ENCODE data around the gene TTYH3. TPM values are rescaled to one million over a fixed set of nuclear protein-coding genes. Genes with fewer than 3 reads are reported as not detected.

TTYH3 gene
- total and polyA plus RNA-seq, 7 experiments from 2014 or later: 0.53 to 115 (median 18.1) TPM

DNA sequence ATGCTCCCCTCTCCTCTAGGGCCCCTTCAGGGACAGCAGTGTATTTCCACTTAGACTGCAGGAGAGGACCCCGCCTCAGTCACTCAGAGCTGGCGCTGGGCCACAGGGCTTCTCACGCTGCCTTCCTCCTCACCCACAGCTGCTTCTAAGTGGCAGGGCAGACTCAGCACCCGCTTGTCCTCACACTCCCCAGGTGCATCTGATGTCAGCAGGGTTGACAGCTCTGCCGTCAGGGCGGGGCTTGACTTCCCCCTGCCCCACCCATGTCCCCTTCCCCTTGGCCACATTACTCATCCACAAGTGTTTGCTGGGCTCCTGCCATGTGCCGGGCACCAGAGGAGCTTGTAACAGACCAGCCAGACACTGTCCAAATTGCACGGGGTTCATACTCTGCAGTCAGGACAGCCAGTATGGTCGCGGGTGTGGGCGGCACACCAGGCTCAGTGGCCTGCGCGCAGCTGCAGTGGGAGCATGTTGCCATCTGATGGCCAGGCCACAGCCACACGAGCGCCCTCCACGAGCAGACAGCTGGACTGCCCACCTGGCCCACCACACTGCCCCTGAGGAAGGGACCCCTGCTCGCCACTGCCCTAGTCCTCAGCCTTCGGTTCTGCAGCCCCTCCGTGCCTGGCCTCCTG is 29.3 kb upstream of the TTYH3 start:
- Mint-ChIP-seq H3K4me1 (peaks cover 0 to 4% (median 0%) of the 10 kb centered on the region in 7 donors), H3K27ac (peak overlapping the region in 1 of 9 donors; percentile 20), H3K36me3 (peaks cover 0 to 14% (median 3%) of the 10 kb centered on the region in 5 donors), H3K27me3 (no peaks in the 10 kb centered on the region), H3K4me3 (no peak overlapping the region), H3K9me3 (peaks cover 0 to 2% (median 0%) of the 10 kb centered on the region in 11 donors)
- intact Hi-C loops (cut with micrococcal nuclease): no loop called here
- Histone ChIP-seq H3K27me3 (ENCODE audit: control insufficient read depth in 2 of 2, insufficient read depth in 2 of 2, low read length in 2 of 2) (no peaks in the 10 kb centered on the region), H3K27ac (ENCODE audit: low read depth, low read length) (no peak overlapping the region), H3K36me3 (ENCODE audit: control insufficient read depth in 2 of 3, insufficient read depth in 3 of 3, low read length in 3 of 3) (peaks cover 0 to 15% (median 0%) of the 10 kb centered on the region in 3 experiments), H3K4me1 (ENCODE audit: control insufficient read depth in 2 of 2, insufficient read depth in 2 of 2, low read length in 2 of 2) (no peaks in the 10 kb centered on the region), H3K4me3 (ENCODE audit: low read length) (no peak overlapping the region), H3K9me3 (ENCODE audit: control insufficient read depth in 2 of 3, low read length in 3 of 3) (no peaks in the 10 kb centered on the region)
- ATAC-seq (peak; percentile 47), DNase-seq (no peak)
- CTCF ChIA-PET: interaction anchor here (0.7 kb wide), 1 partner anchor 12 kb away, joined by 3 read pairs; no protein-coding TSS in a partner anchor
- POLR2A ChIA-PET: no interaction called here

DNA sequence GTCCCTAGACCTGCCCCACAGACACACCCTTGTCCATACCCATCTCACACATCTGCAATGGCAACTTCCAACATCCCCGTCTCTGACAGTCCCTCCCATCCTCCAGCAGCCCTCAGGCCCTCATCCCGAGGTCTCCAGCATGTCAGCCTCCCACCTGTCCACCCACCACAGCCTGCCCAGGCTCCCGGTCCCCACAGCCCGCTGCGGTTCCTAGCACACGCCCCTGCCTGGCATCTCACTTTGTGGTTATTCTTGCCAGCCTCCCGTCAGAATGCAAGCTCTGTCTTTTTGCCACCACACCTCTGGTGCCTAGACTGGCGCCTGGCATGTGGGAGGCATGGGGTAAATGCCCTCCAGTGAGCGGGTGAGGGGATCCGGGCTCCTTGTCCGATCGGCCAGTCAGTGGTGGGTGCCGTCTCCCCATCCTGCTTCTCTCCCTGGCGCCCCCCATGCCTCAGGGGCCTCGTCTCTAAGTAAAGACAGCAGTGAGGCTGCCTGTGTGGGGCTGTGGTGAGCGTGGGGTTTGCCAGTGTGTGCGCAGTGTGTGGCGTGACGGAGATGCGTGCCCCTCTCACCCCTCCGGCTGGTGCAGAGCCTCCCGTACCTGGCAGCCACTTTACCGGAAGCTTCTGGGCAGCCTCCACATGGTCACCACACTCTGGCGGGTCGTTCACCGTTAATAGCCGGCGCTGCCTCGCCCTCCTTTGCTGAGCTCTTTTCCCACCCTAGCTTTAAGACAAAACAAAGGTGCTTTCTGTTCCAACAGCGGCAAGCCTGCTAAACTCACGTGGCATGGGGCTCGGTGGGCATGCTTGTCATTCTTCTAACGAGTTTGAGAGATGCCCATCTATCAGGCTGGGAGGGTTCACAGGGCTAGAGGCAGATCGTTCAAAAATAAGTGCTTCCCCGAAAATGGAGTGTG is 28.5 kb upstream of the TTYH3 start:
- no peak for ATAC-seq
- no peaks in the 10 kb centered on the region for H3K4me1 ChIP-seq (ENCODE audit: control insufficient read depth in 2 of 2, insufficient read depth in 2 of 2, low read length in 2 of 2)
- DNase-seq: no peak
- no peak overlapping the region for H3K4me3 ChIP-seq (ENCODE audit: low read length)
- no peaks in the 10 kb centered on the region for H3K27me3 Mint-ChIP-seq
- H3K27me3 ChIP-seq (ENCODE audit: control insufficient read depth in 2 of 2, insufficient read depth in 2 of 2, low read length in 2 of 2): no peaks in the 10 kb centered on the region
- no peak overlapping the region for H3K27ac ChIP-seq (ENCODE audit: low read depth, low read length)
- H3K9me3 Mint-ChIP-seq: peaks cover 0 to 2% (median 0%) of the 10 kb centered on the region in 11 donors
- H3K4me3 Mint-ChIP-seq: no peak overlapping the region
- CTCF ChIA-PET: no interaction called here
- peaks cover 0 to 8% (median 3%) of the 10 kb centered on the region in 7 donors for H3K4me1 Mint-ChIP-seq
- peaks cover 0 to 14% (median 3%) of the 10 kb centered on the region in 5 donors for H3K36me3 Mint-ChIP-seq
- intact Hi-C loops (cut with micrococcal nuclease): no loop called here
- H3K9me3 ChIP-seq (ENCODE audit: control insufficient read depth in 2 of 3, low read length in 3 of 3): no peaks in the 10 kb centered on the region
- no peak overlapping the region for H3K27ac Mint-ChIP-seq
- POLR2A ChIA-PET: no interaction called here
- peaks cover 0 to 12% (median 0%) of the 10 kb centered on the region in 3 experiments for H3K36me3 ChIP-seq (ENCODE audit: control insufficient read depth in 2 of 3, insufficient read depth in 3 of 3, low read length in 3 of 3)

DNA sequence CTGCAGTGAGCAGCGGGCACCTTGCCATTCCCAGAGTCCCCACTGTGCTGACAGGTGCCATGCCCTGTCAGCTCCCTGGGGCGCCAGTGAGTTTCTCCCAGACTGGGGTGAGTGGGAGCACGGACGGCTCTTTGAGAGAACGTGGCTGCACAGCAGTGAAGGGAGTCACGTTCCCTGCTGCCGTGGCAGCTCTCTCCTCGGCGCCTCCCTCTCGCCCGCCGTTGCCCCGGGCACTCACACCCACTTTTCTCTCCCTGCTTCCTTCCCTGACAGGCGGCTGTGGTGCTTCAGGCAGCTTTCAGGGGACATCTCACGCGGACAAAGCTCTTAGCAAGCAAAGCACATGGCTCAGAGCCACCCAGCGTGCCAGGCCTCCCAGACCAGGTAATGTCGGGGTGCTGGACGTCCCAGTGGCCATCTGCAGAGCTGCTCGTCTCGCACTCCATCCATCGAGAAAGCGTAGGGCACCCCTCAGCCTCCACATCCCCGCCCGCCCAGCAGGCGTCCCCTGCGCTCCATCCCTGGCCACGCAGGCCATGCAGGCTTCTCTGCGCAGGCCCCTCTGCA is 27.1 kb upstream of the TTYH3 start:
- Histone ChIP-seq H3K4me3 (ENCODE audit: low read length) (no peak overlapping the region), H3K9me3 (ENCODE audit: control insufficient read depth in 2 of 3, low read length in 3 of 3) (no peaks in the 10 kb centered on the region), H3K27ac (ENCODE audit: low read depth, low read length) (no peak overlapping the region), H3K27me3 (ENCODE audit: control insufficient read depth in 2 of 2, insufficient read depth in 2 of 2, low read length in 2 of 2) (no peaks in the 10 kb centered on the region), H3K4me1 (ENCODE audit: control insufficient read depth in 2 of 2, insufficient read depth in 2 of 2, low read length in 2 of 2) (no peaks in the 10 kb centered on the region), H3K36me3 (ENCODE audit: control insufficient read depth in 2 of 3, insufficient read depth in 3 of 3, low read length in 3 of 3) (peaks cover 0 to 6% (median 0%) of the 10 kb centered on the region in 3 experiments)
- ATAC-seq (no peak), DNase-seq (no peak)
- Mint-ChIP-seq H3K9me3 (peaks cover 0 to 2% (median 0%) of the 10 kb centered on the region in 11 donors), H3K27ac (no peak overlapping the region), H3K27me3 (no peaks in the 10 kb centered on the region), H3K36me3 (peaks cover 0 to 7% (median 0%) of the 10 kb centered on the region in 5 donors), H3K4me3 (no peak overlapping the region), H3K4me1 (peaks cover 5 to 14% (median 9%) of the 10 kb centered on the region in 7 donors)
- ChIA-PET CTCF (interaction anchor here (1.3 kb wide), 1 partner anchor 105 kb away, joined by 4 read pairs; no protein-coding TSS in a partner anchor), POLR2A (no interaction called here)
- intact Hi-C loops (cut with micrococcal nuclease): no loop called here

DNA sequence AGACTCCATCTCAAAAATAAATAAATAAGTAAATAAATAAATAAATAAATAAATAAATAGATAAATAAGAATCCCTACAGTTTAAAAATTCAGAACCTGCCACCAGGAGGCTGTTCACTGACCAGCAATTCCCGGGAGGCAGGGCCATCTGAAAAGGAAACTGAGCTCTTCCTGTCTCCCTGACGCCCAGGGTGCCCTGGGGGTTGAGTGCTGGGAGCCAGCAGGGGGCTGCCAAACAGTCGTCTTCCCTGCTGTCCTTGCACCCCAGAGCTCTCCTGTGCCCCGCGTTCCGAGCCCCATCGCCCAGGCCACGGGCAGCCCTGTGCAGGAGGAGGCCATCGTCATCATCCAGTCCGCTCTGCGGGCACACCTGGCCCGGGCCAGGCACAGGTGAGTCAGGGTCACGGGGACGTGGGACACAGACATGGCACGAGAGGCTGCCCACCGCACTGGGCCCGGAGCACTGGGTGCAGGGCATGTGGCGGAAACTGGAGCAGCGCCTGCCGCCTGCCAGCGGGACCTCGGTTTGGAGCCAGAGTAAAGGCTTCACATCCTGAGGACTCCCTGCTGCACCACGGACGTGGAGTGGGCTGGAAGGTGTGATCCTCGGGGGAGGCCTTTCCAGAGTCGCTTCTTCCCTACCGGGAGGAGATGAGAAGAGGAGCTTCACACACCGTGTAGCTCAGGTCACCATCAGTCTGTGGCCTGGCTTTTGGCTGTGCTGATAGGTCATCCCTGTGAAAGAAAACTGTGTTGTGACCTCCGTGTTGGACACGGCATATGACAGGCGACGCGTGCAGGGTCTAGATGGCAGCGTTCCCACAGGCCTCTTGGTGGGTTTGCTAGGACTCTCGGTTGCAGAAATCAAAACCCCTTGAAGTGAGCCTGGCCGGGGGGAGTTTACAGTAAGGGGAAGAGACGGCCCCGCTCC is 25.9 kb upstream of the TTYH3 start:
- intact Hi-C loops (cut with micrococcal nuclease): no loop called here
- no peaks in the 10 kb centered on the region for H3K27me3 ChIP-seq (ENCODE audit: control insufficient read depth in 2 of 2, insufficient read depth in 2 of 2, low read length in 2 of 2)

DNA sequence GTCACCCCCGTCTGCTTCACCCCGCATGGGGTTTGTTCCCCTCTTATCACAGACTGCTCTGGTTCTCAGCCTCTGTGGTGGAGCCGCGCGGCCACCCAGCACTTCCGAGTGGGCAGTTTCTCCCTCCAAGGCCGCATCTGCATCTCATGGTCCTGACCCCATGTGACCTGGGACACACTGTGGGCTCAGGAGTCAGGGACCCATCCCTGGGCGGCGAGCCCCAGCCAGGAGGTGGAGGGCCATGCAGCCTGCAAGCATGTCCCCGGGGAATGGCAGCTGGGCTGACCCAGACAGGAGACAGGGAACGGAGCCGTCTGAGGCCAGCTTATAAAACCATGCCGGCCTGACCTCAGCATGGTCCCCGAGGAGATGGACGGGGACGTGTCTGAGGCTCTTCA is 25.2 kb upstream of the TTYH3 start:
- Mint-ChIP-seq H3K27ac (no peak overlapping the region), H3K4me3 (no peak overlapping the region), H3K4me1 (peaks cover 5 to 14% (median 9%) of the 10 kb centered on the region in 7 donors), H3K27me3 (no peaks in the 10 kb centered on the region), H3K36me3 (no peaks in the 10 kb centered on the region), H3K9me3 (peaks cover 0 to 4% (median 0%) of the 10 kb centered on the region in 11 donors)
- Histone ChIP-seq H3K4me1 (ENCODE audit: control insufficient read depth in 2 of 2, insufficient read depth in 2 of 2, low read length in 2 of 2) (no peaks in the 10 kb centered on the region), H3K36me3 (ENCODE audit: control insufficient read depth in 2 of 3, insufficient read depth in 3 of 3, low read length in 3 of 3) (no peaks in the 10 kb centered on the region), H3K27ac (ENCODE audit: low read depth, low read length) (no peak overlapping the region), H3K27me3 (ENCODE audit: control insufficient read depth in 2 of 2, insufficient read depth in 2 of 2, low read length in 2 of 2) (no peaks in the 10 kb centered on the region), H3K9me3 (ENCODE audit: control insufficient read depth in 2 of 3, low read length in 3 of 3) (no peaks in the 10 kb centered on the region), H3K4me3 (ENCODE audit: low read length) (no peak overlapping the region)
- DNase-seq (no peak), ATAC-seq (no peak)
- CTCF ChIA-PET: no interaction called here
- intact Hi-C loops (cut with micrococcal nuclease): no loop called here
- POLR2A ChIA-PET: no interaction called here

More for the DNA sequence above, 25.9 kb upstream of the TTYH3 start:
- H3K4me3 Mint-ChIP-seq: no peak overlapping the region
- no peaks in the 10 kb centered on the region for H3K4me1 ChIP-seq (ENCODE audit: control insufficient read depth in 2 of 2, insufficient read depth in 2 of 2, low read length in 2 of 2)
- no peak for ATAC-seq
- peaks cover 0 to 4% (median 0%) of the 10 kb centered on the region in 11 donors for H3K9me3 Mint-ChIP-seq
- H3K36me3 Mint-ChIP-seq: no peaks in the 10 kb centered on the region
- no peaks in the 10 kb centered on the region for H3K9me3 ChIP-seq (ENCODE audit: control insufficient read depth in 2 of 3, low read length in 3 of 3)
- no peaks in the 10 kb centered on the region for H3K36me3 ChIP-seq (ENCODE audit: control insufficient read depth in 2 of 3, insufficient read depth in 3 of 3, low read length in 3 of 3)
- POLR2A ChIA-PET: no interaction called here
- H3K4me1 Mint-ChIP-seq: peaks cover 5 to 14% (median 9%) of the 10 kb centered on the region in 7 donors
- H3K27me3 Mint-ChIP-seq: no peaks in the 10 kb centered on the region
- CTCF ChIA-PET: interaction anchor here (1.3 kb wide), 1 partner anchor 104 kb away, joined by 4 read pairs; no protein-coding TSS in a partner anchor
- no peak overlapping the region for H3K4me3 ChIP-seq (ENCODE audit: low read length)
- no peak overlapping the region for H3K27ac ChIP-seq (ENCODE audit: low read depth, low read length)
- no peak for DNase-seq
- no peak overlapping the region for H3K27ac Mint-ChIP-seq

Measured in naive thymus-derived CD4-positive, alpha-beta T cell (primary cell).